Panc1 (cell line): ENCODE measurements around the gene XRCC4.

Experiments
- POLR2AphosphoS5 ChIP-seq: IDR thresholded peaks from 2 replicates; pipeline ENCODE4 v1.6.1; 2012; ENCODE audit warnings: mild to moderate bottlenecking, low read depth, low read length, moderate library complexity
- SIN3A ChIP-seq: IDR thresholded peaks from 2 replicates; pipeline ENCODE4 v1.6.1; 2012; ENCODE audit warnings: low read depth, mild to moderate bottlenecking, low read length, moderate library complexity, borderline replicate concordance; ENCODE audit not compliant: insufficient read depth
- TF ChIP-seq, protein P1 (sequence below): fragments of 450-650 bp; IDR thresholded peaks from 2 replicates; pipeline ENCODE4 v1.5.1; 2017; ENCODE audit warnings: mild to moderate bottlenecking
- TF ChIP-seq, protein P2 (sequence below), 2 experiments: IDR thresholded peaks; 2 replicates each; pipeline ENCODE4 v1.6.1; 2011 to 2012; ENCODE audit warnings: low read depth in 2 of 2, control low read depth in 1 of 2, low read length in 1 of 2, mild to moderate bottlenecking in 1 of 2, moderate library complexity in 1 of 2; ENCODE audit not compliant: insufficient read depth in 1 of 2

DNA sequence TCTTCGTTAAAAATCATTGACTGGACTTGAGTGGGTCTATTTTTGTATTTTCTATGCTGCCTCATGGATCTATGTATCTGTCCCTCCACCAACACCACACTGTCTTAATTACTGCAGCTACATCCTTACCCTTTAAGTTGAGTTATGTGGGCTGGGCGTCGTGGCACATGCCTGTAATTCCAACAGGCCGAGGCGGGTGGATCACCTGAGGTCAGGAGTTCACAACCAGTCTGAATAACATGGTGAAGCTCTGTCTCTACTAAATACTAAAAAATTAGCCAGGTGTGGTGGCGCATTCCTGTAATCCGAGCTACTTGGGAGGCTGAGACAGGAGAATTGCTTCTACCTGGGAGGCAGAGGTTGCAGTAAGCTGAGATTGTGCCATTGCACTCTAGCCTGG is 48.2 kb downstream of the XRCC4 start:
- TF ChIP-seq, protein P1, sequence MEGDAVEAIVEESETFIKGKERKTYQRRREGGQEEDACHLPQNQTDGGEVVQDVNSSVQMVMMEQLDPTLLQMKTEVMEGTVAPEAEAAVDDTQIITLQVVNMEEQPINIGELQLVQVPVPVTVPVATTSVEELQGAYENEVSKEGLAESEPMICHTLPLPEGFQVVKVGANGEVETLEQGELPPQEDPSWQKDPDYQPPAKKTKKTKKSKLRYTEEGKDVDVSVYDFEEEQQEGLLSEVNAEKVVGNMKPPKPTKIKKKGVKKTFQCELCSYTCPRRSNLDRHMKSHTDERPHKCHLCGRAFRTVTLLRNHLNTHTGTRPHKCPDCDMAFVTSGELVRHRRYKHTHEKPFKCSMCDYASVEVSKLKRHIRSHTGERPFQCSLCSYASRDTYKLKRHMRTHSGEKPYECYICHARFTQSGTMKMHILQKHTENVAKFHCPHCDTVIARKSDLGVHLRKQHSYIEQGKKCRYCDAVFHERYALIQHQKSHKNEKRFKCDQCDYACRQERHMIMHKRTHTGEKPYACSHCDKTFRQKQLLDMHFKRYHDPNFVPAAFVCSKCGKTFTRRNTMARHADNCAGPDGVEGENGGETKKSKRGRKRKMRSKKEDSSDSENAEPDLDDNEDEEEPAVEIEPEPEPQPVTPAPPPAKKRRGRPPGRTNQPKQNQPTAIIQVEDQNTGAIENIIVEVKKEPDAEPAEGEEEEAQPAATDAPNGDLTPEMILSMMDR, result no peak
- TF ChIP-seq, protein P2, sequence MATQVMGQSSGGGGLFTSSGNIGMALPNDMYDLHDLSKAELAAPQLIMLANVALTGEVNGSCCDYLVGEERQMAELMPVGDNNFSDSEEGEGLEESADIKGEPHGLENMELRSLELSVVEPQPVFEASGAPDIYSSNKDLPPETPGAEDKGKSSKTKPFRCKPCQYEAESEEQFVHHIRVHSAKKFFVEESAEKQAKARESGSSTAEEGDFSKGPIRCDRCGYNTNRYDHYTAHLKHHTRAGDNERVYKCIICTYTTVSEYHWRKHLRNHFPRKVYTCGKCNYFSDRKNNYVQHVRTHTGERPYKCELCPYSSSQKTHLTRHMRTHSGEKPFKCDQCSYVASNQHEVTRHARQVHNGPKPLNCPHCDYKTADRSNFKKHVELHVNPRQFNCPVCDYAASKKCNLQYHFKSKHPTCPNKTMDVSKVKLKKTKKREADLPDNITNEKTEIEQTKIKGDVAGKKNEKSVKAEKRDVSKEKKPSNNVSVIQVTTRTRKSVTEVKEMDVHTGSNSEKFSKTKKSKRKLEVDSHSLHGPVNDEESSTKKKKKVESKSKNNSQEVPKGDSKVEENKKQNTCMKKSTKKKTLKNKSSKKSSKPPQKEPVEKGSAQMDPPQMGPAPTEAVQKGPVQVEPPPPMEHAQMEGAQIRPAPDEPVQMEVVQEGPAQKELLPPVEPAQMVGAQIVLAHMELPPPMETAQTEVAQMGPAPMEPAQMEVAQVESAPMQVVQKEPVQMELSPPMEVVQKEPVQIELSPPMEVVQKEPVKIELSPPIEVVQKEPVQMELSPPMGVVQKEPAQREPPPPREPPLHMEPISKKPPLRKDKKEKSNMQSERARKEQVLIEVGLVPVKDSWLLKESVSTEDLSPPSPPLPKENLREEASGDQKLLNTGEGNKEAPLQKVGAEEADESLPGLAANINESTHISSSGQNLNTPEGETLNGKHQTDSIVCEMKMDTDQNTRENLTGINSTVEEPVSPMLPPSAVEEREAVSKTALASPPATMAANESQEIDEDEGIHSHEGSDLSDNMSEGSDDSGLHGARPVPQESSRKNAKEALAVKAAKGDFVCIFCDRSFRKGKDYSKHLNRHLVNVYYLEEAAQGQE (IDR thresholded peaks at IDR 0.05; ENCODE audit: insufficient read depth in 1 of 2, low read depth in 2 of 2, low read length in 1 of 2), result no peak
- TF ChIP-seq POLR2AphosphoS5, result no peak
- TF ChIP-seq SIN3A, result no peak
